Gastrocnemius medialis (tissue), 4 donors: ENCODE data around the gene UGT1A9.
"Not testable (repeated sequence)": the region's sequence is repeated elsewhere in the genome, so short reads cannot be mapped to it uniquely, and the experiment has no call there.

Source experiments
- CTCF ChIP-seq, 5 experiments: fragments of 450-650 bp in 3 of 5; fragments of 200-600 bp in 2 of 5; sonication (generic) in 2 of 5; IDR thresholded peaks in 4 of 5; conservative IDR thresholded peaks in 1 of 5; 1 replicate in 4 of 5; 2 replicates in 1 of 5; pipeline ENCODE4 v1.5.1; 2016 to 2019; ENCODE audit warnings: antibody characterized with exemption in 5 of 5, mild to moderate bottlenecking in 3 of 5, moderate library complexity in 3 of 5
- POLR2A ChIP-seq, 2 donors: fragments of 450-650 bp; IDR thresholded peaks; one replicate each; pipeline ENCODE4 v1.6.1; 2017; ENCODE audit warnings: antibody characterized with exemption in 2 of 2, mild to moderate bottlenecking in 2 of 2, moderate library complexity in 2 of 2

- TF ChIP-seq CTCF (IDR thresholded peaks at IDR 0.05 in 4 of 5, conservative IDR thresholded peaks at IDR 0.05 in 1 of 5); POLR2A (IDR thresholded peaks at IDR 0.05): not testable (repeated sequence)
These were observed 65.4 kb downstream of the UGT1A9 start for GRCh38 chr2:233736868-233737653.
